ENCODE measurements around the gene STIP1. TPM values are rescaled to one million over a fixed set of nuclear protein-coding genes. Genes with fewer than 3 reads are reported as not detected.

Gene STIP1
- total and polyA plus RNA-seq, 9 of the 15 experiments (the other 6 are each of a cell fraction or from before 2014, with no cell fraction given) = 58.1 to 465 (median 346) TPM

GRCh38 chr11:64165842-64166635 lies 19.9 kb upstream of the STIP1 start, which contains the start of gene MACROD1 (continued):
- TF ChIP-seq ATF6 (CRISPR knock-in tag; IDR thresholded peaks at IDR 0.05) (no peak), RBM14 (IDR thresholded peaks at IDR 0.05; ENCODE audit: borderline replicate concordance, insufficient read depth, low read depth, low read length) (no peak), ZNF785 (CRISPR knock-in tag; IDR thresholded peaks at IDR 0.05) (no peak), ZKSCAN1 (IDR thresholded peaks at IDR 0.05; ENCODE audit: low read depth, low read length) (no peak), HDGF (IDR thresholded peaks at IDR 0.05) (no peak), SMARCC2 (IDR thresholded peaks at IDR 0.05; ENCODE audit: low read depth) (no peak), POLR2A (conservative IDR thresholded peaks at IDR 0.05) (peak; percentile 81), ZBTB49 (CRISPR knock-in tag; IDR thresholded peaks at IDR 0.05; ENCODE audit: borderline replicate concordance) (no peak), FOXP1 (CRISPR knock-in tag; IDR thresholded peaks at IDR 0.05) (0 out of 2 replicates have a peak, but pooled peaks have one; percentile 46), USF1 (CRISPR knock-in tag; IDR thresholded peaks at IDR 0.05) (no peak), BRD9 (IDR thresholded peaks at IDR 0.05; ENCODE audit: low read depth, partially characterized antibody) (no peak), GATAD2A (IDR thresholded peaks at IDR 0.05) (peak; percentile 58; the same call in 1 of the 2 replicates), XRCC4 (IDR thresholded peaks at IDR 0.05; ENCODE audit: extremely low read depth, insufficient read depth, insufficient read length) (no peak), ZNF780A (CRISPR knock-in tag; IDR thresholded peaks at IDR 0.05) (no peak), SLC30A9 (CRISPR knock-in tag; IDR thresholded peaks at IDR 0.05) (no peak), RBFOX2 (IDR thresholded peaks at IDR 0.05; ENCODE audit: low read depth, low read length) (peak; percentile 97), ZNF589 (CRISPR knock-in tag; IDR thresholded peaks at IDR 0.05; ENCODE audit: low read depth) (peak; percentile 79), SETDB1 (IDR thresholded peaks at IDR 0.05; ENCODE audit: low read length) (no peak), ZMIZ1 (IDR thresholded peaks at IDR 0.05; ENCODE audit: low read depth in 2 of 2, low read length in 2 of 2) (0 out of 4 replicates have a peak, but pooled peaks of 1 of the 2 experiments have one; percentile 36), ZNF282 (CRISPR knock-in tag; IDR thresholded peaks at IDR 0.05) (peak; percentile 68; the same call in 1 of the 2 replicates)
